ENCODE data around the gene ATG9B.
"Not testable (repeated sequence)": the region's sequence is repeated elsewhere in the genome, so short reads cannot be mapped to it uniquely, and the experiment has no call there.

The ATG9B gene

GRCh38 chr7:151035902-151036301, 11.6 kb upstream of the ATG9B start:
- DNase-seq: no peak

DNA sequence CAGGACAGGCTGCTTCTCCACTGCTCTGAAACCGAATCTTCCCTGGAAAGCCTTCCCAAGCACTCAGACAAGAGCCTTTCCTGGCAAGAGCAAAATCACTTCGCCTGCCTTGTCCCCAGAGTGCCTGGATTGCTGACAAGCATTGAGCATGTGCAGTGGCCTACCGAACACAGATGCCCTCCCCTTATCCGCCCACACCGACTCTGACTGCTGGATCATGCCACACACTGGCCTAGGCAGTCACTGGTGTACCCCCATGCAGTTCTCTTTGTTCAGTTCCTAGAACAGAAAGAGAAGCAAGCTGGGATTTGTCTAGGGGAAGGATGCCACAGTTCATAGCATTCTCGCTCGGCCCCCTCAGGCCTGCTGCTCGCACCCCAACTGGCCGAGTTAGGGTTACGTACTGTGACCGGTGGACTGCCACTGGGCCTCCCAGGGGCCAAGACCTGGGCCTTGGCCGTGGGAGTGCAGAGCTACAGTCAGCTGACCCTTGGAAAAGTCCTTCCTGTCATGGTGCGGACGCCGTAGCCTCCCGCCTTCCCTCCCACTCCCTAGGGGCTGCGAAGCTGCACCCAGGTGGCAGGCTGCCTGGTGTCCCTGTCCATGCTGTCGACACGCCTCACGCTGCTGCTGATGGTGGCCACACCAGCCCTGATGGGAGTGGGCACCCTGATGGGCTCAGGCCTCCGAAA, 10.9 kb upstream of the ATG9B start:
- no peak for DNase-seq

DNA sequence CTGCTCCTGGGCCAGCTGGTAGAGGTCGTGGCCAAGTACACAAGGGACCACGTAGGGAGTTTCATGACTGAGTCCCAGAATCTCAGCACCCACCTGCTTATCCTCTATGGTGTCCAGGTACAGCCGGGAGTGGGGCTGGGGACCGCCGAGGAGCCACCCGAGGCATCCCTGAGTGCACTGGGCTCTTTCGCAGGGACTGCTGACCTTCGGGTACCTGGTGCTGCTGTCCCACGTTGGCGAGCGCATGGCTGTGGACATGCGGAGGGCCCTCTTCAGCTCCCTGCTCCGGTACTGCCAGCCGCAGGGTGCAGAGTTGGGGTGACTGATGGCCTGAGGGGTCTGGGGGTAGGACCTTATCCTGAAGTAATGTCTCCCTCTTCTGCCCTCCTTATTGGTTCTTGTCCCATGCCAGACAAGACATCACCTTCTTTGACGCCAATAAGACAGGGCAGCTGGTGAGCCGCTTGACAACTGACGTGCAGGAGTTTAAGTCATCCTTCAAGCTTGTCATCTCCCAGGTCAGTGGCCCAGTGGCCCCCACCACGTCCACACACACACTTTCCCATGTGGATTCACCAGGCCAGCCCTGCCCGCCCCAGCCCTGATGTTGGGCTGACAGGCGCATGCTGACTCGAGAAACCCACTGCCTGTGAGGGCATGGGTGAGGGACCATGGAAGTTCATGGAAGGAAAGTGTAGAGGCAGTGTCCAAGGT, 10.2 kb upstream of the ATG9B start:
- no peak for DNase-seq

DNA sequence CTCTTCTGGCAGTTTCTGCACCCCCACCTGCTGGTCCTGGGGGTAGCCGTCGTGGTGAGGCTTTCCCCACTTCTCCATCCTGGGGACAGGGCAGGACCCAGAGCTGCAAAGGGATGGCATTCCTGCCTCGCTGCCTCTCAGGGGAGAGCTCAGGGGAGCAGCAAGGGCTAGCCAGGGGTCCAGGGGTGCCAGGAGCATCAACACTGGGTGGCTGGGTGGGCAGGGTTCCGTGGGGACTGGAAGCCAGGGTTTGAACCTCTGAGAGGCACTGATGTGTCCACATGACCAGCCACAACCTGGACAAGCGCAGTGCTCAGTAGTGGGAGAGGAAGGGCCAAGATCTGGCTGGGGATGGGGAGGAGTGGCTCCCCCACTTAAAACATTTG, 9.6 kb upstream of the ATG9B start:
- no peak for DNase-seq

- DNase-seq: no peak
Measured at GRCh38 chr7:151032936-151033863, 8.9 kb upstream of the ATG9B start.

- DNase-seq: no peak
Measured at GRCh38 chr7:151031011-151031410, 6.7 kb upstream of the ATG9B start.

DNA sequence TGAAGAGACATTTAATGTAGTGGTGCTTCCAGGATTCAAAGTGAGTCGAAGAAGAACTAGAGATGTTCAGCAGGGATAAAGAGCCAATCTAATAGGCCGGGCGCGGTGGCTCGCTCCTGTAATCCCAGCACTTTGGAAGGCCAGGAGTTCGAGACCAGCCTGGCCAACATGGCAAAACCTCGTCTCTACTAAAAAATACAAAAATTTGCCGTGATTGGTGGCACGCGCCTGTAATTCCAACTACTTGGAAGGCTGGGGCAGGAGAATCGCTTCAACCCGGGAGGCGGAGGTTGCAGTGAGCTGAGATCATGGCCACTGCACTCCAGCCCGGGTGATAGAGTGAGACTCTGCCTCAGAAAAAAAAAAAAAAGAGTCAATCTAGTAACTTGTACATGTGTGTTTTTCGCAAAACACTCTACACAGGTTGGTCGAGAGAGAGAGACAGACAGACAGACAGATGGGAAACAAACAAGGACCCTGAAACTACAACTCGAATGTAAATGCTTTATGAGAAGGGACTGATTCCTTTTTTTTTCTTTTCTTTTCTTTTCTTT, 4.7 kb upstream of the ATG9B start:
- no peak for DNase-seq

DNA sequence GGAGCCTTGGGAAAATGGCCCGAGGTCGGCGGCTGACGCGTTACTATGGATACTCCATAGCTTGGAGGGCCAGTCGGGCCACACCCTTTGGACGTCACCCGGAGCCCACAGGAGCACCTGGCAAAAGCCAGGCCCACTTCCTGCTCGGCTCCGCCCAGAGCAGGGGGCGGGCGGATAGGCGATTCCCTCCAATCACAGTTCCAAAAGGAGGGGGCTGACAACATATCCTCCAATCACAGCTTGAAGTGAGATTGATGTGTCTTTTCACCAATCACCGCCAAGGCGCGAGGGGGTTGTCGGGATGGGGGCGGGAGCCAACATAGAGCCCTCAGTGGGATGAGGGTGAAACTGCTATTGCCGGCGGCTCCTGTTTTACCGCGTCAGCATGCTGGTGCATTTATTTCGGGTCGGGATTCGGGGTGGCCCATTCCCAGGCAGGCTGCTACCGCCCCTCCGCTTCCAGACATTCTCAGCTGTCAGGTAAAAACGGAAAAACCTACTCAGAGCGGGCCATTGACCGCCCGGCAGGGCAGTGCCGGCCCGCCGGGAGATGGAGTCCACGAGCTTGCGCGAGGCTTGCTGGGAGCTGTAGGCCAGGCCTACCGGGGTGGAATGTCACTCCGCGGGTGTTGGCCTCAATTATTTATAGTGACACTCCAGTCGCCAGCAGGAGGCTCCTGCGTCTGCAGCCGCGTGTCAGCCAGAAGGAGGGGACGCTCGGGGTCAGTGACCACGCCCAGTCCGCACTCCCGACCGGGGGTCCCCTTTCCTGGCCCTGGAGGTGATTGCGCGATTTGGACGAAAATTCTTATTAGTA, 4.0 kb upstream of the ATG9B start, which contains the start of gene ABCB8:
ABCB8 (plus strand) TSS at position 320 of the 817 bp plus-strand sequence; CDS start at position 386, 66 bp downstream.
- DNase-seq: peak; percentile 99

DNA sequence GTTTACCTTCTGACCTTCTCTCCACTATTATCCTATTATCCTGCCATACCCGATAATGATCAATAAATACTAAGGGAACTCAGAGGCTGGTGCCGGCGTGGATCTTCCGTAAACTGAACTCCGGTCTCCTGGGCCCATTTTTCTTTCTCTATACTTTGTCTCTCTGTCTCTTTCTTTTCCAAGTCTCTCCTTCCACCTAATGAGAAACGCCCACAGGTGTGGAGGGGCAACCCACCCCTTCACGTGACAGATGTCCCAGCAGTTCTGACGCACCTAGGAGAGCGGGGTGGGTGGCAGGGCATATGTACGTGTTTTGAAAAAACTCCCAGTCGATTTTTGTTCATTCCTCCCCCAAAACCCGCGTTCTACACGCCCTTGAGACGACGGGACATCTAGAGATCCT, 3.4 kb upstream of the ATG9B start:
- DNase-seq: not testable (repeated sequence)

- DNase-seq: not testable (repeated sequence)
Measured at GRCh38 chr7:151026771-151027727, 2.8 kb upstream of the ATG9B start.

GRCh38 chr7:151025924-151026671, 1.8 kb upstream of the ATG9B start:
- DNase-seq: no peak

GRCh38 chr7:151023232-151023631, 1.1 kb downstream of the ATG9B start:
- no peak for DNase-seq

DNA sequence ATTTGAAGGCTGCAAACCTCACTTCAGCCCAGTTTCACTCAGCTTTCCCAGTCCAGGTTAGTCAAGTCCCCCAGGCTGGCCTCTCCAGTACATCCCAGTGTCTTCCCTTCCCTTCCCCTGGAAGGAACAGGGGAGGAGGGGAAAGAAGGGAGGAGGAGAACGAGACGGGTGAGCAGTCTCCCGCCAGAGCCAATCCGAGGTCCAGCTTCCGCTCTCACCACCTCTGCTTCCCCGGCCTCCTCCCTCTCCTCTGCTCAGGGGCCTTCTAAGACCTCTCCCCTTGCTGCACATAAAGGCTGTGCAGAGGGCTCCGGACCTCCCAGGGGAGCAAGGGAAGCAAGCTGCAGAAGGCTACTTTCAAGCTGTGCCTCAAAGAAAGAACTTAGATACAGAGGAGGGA, 4.1 kb downstream of the ATG9B start:
- no peak for DNase-seq

DNA sequence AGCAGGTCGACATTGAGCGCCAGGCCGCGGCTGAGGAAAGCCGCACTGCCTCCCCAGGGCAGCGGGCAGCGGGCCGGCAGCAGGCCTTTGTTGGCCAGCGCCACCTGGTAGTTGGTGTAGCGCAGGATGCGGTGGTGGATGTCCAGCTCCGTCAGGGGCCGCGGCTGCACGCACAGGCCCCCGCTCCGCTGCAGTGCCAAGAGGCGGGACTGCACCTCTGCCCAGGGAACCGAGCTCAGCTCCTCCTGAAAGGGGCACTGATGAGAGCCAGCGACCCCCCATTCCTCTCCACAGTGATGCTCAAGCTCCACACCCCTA, 5.2 kb downstream of the ATG9B start:
- no peak for DNase-seq

DNA sequence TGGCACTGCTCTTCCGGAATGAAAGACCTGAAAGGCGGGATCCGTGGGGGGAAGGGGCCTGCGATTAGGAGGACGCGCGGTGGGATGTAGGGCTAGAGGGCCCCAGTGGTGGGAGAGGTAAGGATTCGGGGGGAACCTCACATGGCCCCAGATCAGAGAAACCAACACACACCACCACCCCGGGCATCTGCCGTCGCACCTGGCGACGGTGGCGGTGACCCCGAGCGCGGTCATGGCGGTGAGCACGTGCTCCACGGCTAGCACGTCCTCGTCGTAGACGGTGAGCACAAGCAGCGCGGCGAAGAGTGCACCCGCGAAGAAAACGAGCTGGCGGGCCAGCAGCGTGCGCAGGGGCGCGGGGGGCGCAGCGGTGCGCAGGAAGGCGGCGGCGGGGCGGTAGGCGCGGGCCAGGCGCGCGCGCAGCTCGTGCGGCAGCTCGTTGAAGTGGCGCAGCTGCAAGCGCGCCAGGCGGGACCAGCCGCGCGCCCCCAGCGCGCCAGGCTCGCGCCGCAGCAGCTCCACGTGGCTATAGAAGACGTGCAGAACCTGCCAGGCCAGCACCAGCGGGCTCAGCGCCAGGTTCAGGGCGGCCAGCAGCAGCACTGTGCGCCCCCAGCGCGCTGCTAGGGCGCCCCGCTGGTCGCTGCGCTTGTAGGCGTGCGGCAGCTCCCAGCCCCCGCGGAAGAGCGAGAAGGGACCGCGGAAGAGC, 5.7 kb downstream of the ATG9B start:
- peak; percentile 61 for DNase-seq

DNA sequence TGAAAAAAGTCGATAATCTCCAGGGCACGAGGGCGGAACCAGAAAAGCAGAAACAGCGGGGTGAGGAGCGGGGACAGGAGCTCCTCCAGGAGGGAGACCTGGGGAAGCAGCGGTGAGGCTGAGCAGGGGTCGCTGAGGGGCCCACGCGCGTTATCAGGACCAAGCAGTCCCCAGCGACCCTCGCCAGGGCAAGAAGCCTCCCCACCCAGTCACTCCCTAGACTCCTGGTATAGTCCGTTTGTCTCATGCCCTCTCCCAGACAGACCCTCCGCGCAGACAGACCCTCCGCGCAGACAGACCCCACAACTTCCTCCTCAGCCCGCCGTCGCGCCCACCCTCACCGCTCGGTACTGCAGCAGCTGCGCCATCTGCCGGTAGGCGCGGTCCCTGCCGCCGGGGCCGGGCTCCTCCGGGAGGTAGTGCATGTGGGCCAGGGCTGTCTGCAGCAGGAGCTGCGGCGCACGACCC, 6.3 kb downstream of the ATG9B start:
- DNase-seq: peak; percentile 83

- no peak for DNase-seq
Measured at GRCh38 chr7:151017370-151017952, 6.8 kb downstream of the ATG9B start.

- no peak for DNase-seq
Measured at GRCh38 chr7:151016942-151017341, 7.4 kb downstream of the ATG9B start.

DNA sequence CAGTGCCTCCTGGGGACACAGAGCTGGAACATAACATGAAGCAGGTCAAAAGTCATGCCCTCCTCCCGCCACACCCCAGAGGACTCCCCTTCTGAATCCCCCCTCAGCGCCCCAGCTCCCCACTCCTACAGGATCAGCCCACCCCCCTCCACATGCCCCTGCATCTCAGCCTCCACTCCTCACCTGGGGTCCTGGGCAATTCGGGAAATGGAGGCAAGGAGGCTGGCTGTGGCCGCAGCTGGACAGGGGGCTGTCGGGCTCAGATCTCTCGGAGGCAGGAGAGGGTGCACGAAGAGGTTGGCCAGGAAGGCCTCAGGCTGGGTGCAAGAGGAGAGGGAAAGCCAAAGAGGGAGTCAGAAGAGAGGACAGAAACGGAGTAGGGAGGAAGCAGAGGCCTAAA, 7.8 kb downstream of the ATG9B start:
- DNase-seq: no peak
